Upper lobe of left lung (tissue), 4 donors: ENCODE data around the gene FAM3A.

Experiments
- EP300 ChIP-seq, 4 donors: sonication (generic); formaldehyde crosslinking; IDR thresholded peaks; one replicate each; pipeline ENCODE4 v1.5.1; 2017; ENCODE audit warnings: antibody characterized with exemption in 4 of 4, control low read depth in 2 of 4
- TF ChIP-seq, protein P1 (sequence below), 6 experiments: fragments of 450-650 bp in 4 of 6; fragments of 200-600 bp in 2 of 6; sonication (generic) in 2 of 6; IDR thresholded peaks; one replicate each; pipeline ENCODE4 v1.5.1; 2016 to 2019; ENCODE audit warnings: antibody characterized with exemption in 6 of 6

GRCh38 chrX:154486052-154486395 lies 30.0 kb downstream of the FAM3A start:
- TF ChIP-seq, protein P1, sequence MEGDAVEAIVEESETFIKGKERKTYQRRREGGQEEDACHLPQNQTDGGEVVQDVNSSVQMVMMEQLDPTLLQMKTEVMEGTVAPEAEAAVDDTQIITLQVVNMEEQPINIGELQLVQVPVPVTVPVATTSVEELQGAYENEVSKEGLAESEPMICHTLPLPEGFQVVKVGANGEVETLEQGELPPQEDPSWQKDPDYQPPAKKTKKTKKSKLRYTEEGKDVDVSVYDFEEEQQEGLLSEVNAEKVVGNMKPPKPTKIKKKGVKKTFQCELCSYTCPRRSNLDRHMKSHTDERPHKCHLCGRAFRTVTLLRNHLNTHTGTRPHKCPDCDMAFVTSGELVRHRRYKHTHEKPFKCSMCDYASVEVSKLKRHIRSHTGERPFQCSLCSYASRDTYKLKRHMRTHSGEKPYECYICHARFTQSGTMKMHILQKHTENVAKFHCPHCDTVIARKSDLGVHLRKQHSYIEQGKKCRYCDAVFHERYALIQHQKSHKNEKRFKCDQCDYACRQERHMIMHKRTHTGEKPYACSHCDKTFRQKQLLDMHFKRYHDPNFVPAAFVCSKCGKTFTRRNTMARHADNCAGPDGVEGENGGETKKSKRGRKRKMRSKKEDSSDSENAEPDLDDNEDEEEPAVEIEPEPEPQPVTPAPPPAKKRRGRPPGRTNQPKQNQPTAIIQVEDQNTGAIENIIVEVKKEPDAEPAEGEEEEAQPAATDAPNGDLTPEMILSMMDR (IDR thresholded peaks at IDR 0.05), result no peak
- no peak for TF ChIP-seq EP300 (IDR thresholded peaks at IDR 0.05)
